GM10266 (cell line): Measurements from ENCODE around the gene CDC45.
"Not testable (repeated sequence)": the region's sequence is repeated elsewhere in the genome, so short reads cannot be mapped to it uniquely, and the experiment has no call there.

ENCODE experiments used
- DNase-seq: peaks from one replicate; pipeline ENCODE4 v3.0.0; 2012; ENCODE audit errors: extremely low spot score
- TF ChIP-seq, protein P1 (sequence below): IDR thresholded peaks from 2 replicates; pipeline ENCODE4 v1.5.1; 2012; ENCODE audit warnings: mild to moderate bottlenecking, low read depth; ENCODE audit not compliant: control insufficient read depth, insufficient read depth; ENCODE audit errors: missing control alignments

CDC45 gene

DNA sequence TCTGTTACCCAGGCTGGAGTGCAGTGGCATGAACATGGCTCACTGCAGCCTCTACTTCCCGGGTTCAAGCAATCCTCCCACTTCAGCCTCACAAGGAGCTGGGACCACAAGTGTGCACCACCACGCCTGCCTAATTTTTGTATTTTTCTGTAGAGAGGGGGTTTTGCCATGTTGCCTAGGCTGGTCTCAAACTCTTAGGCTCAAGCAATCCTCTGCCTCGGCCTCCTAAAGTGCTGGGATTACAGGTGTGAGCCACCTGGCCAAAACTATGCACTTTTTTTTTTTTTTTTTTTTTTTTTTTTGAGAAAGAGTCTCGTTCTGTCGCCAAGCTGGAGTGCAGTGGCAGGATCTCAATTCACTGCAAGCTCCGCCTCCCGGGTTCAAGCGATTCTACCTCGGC is 56.8 kb downstream of the CDC45 start:
- TF ChIP-seq, protein P1, sequence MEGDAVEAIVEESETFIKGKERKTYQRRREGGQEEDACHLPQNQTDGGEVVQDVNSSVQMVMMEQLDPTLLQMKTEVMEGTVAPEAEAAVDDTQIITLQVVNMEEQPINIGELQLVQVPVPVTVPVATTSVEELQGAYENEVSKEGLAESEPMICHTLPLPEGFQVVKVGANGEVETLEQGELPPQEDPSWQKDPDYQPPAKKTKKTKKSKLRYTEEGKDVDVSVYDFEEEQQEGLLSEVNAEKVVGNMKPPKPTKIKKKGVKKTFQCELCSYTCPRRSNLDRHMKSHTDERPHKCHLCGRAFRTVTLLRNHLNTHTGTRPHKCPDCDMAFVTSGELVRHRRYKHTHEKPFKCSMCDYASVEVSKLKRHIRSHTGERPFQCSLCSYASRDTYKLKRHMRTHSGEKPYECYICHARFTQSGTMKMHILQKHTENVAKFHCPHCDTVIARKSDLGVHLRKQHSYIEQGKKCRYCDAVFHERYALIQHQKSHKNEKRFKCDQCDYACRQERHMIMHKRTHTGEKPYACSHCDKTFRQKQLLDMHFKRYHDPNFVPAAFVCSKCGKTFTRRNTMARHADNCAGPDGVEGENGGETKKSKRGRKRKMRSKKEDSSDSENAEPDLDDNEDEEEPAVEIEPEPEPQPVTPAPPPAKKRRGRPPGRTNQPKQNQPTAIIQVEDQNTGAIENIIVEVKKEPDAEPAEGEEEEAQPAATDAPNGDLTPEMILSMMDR, result no peak

DNA sequence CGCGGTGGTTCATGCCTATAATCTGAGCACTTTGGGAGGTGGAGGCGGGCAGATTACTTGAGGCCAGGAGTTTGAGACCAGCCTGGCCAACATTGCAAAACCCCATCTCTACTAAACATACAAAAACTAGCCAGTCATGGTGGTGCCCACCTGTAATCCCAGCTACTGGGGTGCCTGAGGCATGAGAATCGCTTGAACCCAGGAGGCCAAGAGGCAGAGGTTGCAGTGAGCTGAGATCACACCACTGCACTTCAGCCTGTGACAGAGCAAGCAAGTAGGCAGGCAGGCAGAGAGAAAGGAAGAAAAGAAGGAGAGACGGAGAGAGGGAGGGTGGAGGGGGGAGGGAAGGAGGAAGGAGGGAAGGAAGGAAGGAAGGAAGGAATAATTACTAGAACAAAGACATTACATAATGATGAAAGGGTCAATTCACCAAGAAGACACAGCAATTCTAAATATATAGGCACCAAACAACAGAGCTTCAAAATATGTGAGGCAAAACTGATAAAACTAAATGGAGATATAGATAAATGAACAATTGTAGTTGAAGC is 58.3 kb downstream of the CDC45 start:
- TF ChIP-seq, protein P1, result no peak
- DNase-seq, result no peak

More for the DNA sequence above, 56.8 kb downstream of the CDC45 start:
- DNase-seq, result no peak

DNA sequence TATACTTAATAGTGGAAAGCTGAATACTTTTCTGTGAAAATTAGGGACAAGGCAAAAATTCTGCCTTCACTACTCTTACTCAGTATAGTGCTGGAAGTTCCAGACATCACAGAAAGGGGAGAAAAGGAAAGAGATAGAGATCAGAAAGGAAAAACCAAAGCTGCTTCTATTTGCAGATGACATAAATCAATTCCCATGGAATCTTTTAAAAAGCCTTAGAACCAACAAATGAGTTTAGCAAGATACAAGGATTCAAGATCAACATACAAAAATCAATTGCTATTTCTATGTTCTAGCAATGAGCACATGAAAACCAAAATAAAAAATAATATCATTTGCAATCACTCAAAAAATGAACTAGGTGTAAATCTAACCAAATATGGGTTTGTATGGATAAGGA is 60.7 kb downstream of the CDC45 start:
- DNase-seq, result no peak
- TF ChIP-seq, protein P1, result no peak

DNA sequence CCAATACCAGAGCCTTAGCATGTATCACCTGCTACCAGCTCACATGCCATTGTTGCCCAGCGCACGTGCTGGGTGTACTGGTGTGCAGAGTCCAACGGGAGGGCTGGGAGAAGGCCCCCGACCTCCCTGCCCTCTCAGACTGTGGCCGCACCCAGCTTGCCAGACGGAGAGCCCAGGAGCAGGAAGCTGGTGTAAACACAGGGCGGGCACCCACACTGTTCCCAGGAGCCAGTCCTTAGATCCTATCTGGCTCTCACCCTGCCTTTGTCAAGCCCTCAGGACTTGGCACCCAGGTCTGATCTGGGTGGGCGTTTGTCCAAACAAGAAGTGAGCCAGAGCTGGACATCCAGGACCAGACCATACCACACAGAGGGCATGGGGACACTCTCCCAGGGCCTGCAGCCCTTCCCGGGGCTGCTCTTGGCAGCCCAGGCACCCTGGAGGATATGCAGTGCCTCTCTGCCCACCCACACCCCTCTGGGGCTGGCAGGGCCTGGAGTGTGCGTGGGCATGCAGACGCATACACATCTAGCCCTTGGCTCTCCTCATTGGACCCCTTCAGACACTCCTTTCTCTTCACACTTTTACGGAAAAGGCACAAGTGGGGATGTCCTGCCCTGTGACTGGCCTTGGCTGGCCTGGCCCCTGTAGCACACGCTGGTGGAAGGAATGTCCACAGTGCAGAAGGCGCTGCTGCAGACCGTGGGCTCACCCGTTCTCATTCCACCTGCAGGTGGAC is 64.4 kb downstream of the CDC45 start:
- TF ChIP-seq, protein P1, result no peak
- no peak for DNase-seq

DNA sequence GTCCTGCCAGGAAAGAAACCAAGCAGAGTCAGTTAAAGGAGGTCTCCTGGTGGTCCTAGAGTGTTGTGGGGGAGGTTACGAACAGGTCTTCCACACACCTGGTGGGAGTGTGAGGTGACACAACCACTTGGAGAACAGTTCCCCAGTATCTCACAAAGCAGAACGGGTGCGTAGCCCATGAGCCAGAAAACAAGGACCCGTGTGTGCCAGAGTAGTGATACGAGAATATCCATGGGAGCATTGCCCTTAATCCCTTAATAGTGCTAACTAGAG is 66.2 kb downstream of the CDC45 start:
- no peak for DNase-seq
- TF ChIP-seq, protein P1, result no peak

DNA sequence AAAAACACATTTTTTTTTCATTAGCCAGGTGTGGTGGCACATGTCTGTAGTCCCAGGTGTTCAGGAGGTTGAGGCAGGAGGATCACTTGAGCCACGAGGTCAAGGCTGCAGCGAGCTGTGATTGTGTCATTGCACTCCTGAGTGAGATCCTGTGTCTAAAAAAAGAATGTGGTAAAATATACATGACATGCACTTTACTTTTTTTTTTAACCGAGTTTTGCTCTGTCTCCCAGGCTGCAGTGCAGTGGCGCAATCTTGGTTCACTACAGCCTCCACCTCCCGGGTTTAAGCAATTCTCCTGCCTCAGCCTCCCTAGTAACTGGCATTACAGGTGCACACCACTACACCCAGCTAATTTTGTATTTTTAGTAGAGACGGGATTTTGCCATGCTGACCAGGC is 67.0 kb downstream of the CDC45 start:
- TF ChIP-seq, protein P1, result no peak
- DNase-seq, result no peak

DNA sequence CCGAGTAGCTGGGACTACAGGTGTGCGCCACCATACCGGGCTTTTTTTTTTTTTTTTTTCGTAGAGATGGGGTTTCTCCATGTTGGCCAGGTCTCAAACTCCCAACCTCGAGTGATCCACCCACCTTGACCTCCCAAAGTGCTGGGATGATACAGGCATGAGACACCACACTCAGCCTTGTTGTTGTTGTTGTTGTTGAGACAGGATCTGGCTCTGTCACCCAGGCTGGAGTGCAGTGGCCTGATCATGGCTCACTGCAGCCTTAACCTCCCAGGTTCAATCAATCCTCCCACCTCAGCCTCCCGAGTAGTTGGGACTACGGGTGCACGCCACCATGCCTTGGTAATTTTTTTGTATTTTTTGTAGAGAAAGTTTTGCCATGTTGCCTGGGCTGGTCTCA is 67.9 kb downstream of the CDC45 start:
- no peak for DNase-seq
- TF ChIP-seq, protein P1, result no peak

DNA sequence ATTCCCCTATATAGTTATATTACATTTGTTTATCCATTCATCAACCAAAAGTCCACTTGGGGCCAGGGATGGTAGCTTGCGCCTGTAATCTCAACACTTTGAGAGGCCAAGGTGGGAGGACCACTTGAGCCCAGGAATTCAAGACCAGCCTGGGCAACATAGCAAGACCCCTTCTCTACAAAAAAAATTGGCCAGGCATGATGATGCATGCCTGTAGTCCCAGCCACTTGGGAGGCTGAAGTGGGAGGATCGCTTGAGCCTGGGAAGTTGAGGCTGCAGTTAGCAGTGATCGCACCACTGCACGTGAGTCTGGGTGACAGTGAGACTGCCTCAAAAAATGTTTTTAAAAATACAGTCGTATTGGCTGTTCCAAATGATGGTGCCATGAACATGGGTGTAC is 68.7 kb downstream of the CDC45 start:
- DNase-seq, result not testable (repeated sequence)
